GM18519 (cell line): ENCODE data around the gene GRK6.
A peak's percentile ranks its signal among the peaks of the same experiment; 100 is the strongest.
"Not testable (repeated sequence)": the region's sequence is repeated elsewhere in the genome, so short reads cannot be mapped to it uniquely, and the experiment has no call there.

ENCODE experiments used
- ATAC-seq: cut with Tn5 transposase; IDR thresholded peaks from one replicate; pipeline ENCODE4 v1.9.1; 2021; ENCODE audit warnings: mild to moderate bottlenecking, moderate library complexity; ENCODE audit not compliant: unreplicated experiment, low FRiP score

GRK6 gene

GRCh38 chr5:177397875-177398390 is 28.5 kb upstream of the GRK6 start:
- no peak for ATAC-seq

GRCh38 chr5:177399997-177400868 is 26.2 kb upstream of the GRK6 start, which contains the start of gene PFN3:
TSS of gene PFN3 (minus strand) at chr5:177400661. CDS start at chr5:177400576, 85 bp downstream.
- no peak for ATAC-seq

- ATAC-seq, result no peak
These were observed 24.0 kb upstream of the GRK6 start for GRCh38 chr5:177402271-177403043.

GRCh38 chr5:177403102-177403791 is 23.2 kb upstream of the GRK6 start:
- peak; percentile 5 for ATAC-seq

GRCh38 chr5:177403792-177404640 is 22.5 kb upstream of the GRK6 start:
- peak; percentile 45 for ATAC-seq

- ATAC-seq, result no peak
These were observed 21.8 kb upstream of the GRK6 start for GRCh38 chr5:177404641-177405179.

GRCh38 chr5:177405312-177405711 is 21.2 kb upstream of the GRK6 start:
- ATAC-seq, result no peak

GRCh38 chr5:177405805-177406204 is 20.7 kb upstream of the GRK6 start:
- ATAC-seq, result no peak

- ATAC-seq, result no peak
These were observed 17.3 kb upstream of the GRK6 start, which contains the start of gene F12 for GRCh38 chr5:177409043-177409801. TSS of gene F12 (minus strand) at chr5:177409564. CDS start at chr5:177409527, 37 bp downstream.

- ATAC-seq, result no peak
These were observed 15.9 kb upstream of the GRK6 start for GRCh38 chr5:177410575-177410974.

- ATAC-seq, result no peak
These were observed 13.8 kb upstream of the GRK6 start for GRCh38 chr5:177412603-177413233.

- no peak for ATAC-seq
These were observed 12.0 kb upstream of the GRK6 start for GRCh38 chr5:177414481-177414880.

GRCh38 chr5:177417081-177417480 is 9.4 kb upstream of the GRK6 start:
- not testable (repeated sequence) for ATAC-seq

- no peak for ATAC-seq
These were observed 7.4 kb upstream of the GRK6 start for GRCh38 chr5:177419046-177419445.

- not testable (repeated sequence) for ATAC-seq
These were observed 6.0 kb upstream of the GRK6 start for GRCh38 chr5:177420472-177420871.

GRCh38 chr5:177421062-177421798 is 5.2 kb upstream of the GRK6 start:
- no peak for ATAC-seq

- no peak for ATAC-seq
These were observed 2.8 kb upstream of the GRK6 start for GRCh38 chr5:177423671-177424070.
